GM12801 (cell line): Measurements from ENCODE around the gene POU6F2.

Source experiments
- TF ChIP-seq, protein P1 (sequence below): IDR thresholded peaks from one replicate; pipeline ENCODE4 v1.5.1; 2011; ENCODE audit warnings: control low read depth; ENCODE audit not compliant: insufficient read length; ENCODE audit errors: extremely low read depth

Gene POU6F2

DNA sequence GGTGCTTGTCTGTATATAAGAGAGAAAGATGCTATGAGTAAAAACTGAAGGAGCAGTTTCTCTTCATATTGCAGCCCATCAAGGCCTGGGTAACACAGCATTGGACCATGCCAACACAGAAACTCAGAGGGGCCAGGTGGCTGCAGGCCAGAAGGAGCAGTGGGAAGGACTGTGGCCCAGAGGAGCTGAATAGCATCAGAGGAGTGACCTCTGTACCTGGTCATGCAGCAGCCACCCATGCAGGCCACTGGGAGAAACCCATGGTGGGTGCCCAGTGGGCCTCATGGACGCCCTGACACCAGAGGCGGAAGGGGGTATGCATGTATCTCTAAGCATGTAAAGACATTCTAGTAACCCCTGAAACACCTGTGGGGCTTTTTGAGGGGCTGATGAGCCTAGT lies 512.6 kb downstream of the POU6F2 start:
- TF ChIP-seq, protein P1, sequence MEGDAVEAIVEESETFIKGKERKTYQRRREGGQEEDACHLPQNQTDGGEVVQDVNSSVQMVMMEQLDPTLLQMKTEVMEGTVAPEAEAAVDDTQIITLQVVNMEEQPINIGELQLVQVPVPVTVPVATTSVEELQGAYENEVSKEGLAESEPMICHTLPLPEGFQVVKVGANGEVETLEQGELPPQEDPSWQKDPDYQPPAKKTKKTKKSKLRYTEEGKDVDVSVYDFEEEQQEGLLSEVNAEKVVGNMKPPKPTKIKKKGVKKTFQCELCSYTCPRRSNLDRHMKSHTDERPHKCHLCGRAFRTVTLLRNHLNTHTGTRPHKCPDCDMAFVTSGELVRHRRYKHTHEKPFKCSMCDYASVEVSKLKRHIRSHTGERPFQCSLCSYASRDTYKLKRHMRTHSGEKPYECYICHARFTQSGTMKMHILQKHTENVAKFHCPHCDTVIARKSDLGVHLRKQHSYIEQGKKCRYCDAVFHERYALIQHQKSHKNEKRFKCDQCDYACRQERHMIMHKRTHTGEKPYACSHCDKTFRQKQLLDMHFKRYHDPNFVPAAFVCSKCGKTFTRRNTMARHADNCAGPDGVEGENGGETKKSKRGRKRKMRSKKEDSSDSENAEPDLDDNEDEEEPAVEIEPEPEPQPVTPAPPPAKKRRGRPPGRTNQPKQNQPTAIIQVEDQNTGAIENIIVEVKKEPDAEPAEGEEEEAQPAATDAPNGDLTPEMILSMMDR = no peak

DNA sequence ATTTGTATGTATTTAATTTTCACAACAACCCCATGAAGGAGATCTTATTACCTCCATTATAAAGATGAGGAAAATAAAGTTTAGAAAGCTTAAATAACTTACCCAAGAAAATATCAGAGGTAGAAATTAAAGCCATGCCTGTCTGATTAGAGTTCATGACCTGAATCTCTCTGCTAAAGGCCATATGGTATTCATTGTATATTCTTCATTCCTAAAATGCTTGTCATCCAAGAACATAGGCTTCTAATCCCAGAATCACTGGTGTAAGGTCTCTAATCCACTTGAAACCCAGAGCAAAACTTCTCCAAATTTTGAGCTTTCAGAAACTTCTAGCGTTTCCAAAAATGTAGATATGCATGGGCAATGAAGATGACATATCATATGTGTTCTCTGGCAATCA lies 516.2 kb downstream of the POU6F2 start:
- TF ChIP-seq, protein P1 = no peak

DNA sequence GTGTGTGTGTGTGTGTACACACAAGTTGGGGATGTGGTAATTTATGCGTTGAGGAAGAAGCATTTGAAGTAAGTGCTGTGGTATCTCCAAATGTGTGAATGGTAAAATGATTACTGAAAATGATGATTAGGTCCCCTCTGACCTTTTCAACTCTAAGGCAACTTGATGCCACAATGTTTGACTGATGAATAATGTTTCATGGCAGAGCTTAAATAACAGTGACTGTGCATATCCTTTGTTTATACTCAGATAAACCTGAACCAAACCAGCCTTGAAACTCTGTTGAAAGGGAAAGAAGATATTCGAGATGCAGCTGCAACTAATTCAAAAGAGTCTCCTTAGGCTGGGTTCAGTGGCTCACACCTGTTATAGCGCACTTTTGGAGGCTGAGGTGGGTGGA lies 523.6 kb downstream of the POU6F2 start:
- TF ChIP-seq, protein P1 = no peak

DNA sequence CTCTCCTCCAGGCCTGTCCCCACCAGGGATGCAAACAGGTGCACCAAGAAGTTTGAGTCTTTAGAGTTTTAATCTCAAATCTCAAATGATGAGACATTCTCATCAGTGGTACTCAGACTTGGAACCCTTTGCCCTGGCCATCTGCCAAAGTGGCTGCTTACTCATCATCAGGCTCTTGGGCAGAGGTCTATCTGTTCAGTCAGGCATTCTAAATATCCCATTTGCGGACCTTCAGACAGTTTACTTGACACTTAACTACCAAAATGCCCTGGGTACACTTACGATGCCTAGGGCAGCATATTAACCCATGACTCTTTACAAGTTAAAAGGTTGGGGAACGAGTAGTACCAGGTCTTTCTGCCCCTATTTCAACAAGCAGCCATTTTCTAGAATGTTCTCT lies 527.3 kb downstream of the POU6F2 start:
- TF ChIP-seq, protein P1 = no peak

DNA sequence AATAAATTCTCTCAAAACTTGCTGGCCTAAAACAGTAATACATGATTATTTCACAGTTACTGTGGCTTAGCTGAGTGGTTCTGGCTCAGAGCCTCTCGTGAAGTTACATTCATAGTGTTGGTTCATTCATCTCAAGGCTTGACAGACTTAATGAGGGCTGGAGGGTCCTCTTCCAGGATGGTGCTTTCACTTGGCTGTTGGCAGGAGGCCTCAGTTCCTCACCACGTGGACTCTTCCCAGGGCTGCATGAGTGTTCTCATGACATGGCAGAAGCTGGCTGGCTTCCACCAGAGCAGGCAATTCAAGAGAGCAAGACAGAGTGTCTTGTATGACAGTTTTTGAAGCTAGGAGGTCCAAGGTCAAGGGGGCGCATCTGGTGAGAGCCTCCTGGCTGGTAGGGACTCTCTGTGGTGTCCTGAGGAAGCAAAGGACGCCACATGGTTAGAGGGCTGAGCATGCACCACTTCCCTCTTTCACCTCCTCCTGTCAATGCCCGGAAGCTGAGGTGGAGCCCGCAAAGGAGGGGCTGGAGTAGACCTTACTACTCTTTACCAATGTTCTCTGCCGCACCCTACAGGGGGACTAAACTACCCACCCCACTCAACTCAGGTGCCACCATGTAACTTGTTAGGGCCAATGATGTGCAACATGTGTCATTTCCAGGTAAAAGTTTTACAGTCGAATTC lies 530.3 kb downstream of the POU6F2 start:
- TF ChIP-seq, protein P1 = no peak

DNA sequence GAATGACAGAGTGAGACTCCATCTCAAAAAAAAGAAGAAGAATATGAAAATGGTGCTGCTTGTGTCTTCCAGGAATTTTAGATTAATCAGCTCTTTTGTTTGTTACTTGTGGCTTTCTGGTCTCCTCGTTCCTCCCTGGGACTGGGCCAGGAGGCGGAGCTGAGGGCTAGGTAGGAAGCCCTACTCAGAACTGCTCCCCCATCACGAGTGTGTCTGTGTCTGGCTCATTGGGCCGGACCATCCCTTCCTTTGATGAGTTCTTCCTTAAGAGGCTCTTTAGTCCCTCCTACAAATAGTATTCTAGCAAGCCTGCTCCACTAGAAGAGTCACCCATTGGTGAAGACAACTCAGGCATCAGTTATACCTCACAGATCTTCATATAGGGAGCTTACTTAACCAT lies 531.7 kb downstream of the POU6F2 start:
- TF ChIP-seq, protein P1 = no peak

DNA sequence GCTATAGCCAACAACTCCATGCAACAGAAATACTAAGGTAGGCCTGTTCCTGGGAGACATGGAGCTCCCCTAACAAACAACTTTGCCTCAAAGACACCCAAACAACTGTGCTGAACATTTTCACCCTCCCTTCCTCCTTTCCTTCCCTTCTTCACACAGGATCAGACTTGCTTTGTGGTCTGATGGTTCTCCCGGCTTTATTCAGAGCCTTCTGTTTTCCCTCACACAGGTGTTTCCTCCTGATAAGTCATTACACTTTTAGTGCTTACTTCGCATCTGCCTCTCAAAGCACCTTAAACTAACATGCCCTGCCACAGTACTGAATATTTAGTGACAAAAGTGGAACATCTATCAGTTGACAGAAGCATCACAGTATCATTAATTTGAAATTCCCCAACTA lies 532.2 kb downstream of the POU6F2 start:
- TF ChIP-seq, protein P1 = no peak

DNA sequence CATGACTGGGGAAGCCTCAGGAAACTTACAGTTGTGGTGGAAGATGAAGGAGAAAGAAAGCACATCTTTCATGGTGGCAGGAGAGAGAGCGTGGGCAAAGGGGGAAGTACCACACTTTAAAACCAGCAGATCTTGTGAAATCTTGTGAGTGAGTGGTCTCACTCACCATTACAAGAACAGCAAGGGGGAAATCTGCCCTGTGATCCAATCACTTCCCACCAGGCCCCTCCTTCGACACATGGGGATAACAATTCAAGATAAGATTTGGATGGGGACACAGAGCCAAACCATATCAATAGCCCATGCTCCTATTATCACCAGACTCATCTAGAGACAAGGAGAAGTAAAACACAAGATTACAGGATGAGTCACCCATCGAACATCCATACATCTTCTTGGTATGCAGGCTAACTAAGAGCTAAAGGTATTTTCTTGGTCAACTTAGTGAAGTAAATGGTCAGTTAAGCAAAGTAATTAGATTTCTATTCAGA lies 533.2 kb downstream of the POU6F2 start:
- TF ChIP-seq, protein P1 = no peak
